SKM-1 treated with dmso at 0.1 percent for 144 hours (cell line): ENCODE results near the gene PHF19.
A peak's percentile ranks its signal among the peaks of the same experiment; 100 is the strongest.

Experiments used
- DNase-seq: peaks from one replicate; lab custom pipeline; 2025; ENCODE audit not compliant: unreplicated experiment; lab: John Stamatoyannopoulos, UW

Gene PHF19

GRCh38 chr9:120855827-120856670 is 20.9 kb downstream of the PHF19 start:
- DNase-seq, result no peak

- DNase-seq, result no peak
Measured at GRCh38 chr9:120854596-120855327, 22.2 kb downstream of the PHF19 start.

- DNase-seq, result no peak
Measured at GRCh38 chr9:120853198-120853597, 23.8 kb downstream of the PHF19 start.

- no peak for DNase-seq
Measured at GRCh38 chr9:120852240-120853010, 24.6 kb downstream of the PHF19 start.

- DNase-seq, result no peak
Measured at GRCh38 chr9:120851449-120851848, 25.5 kb downstream of the PHF19 start.

- DNase-seq, result no peak
Measured at GRCh38 chr9:120850315-120850714, 26.7 kb downstream of the PHF19 start.

- no peak for DNase-seq
Measured at GRCh38 chr9:120846906-120847305, 30.1 kb downstream of the PHF19 start.

GRCh38 chr9:120846251-120846889 is 30.6 kb downstream of the PHF19 start:
- DNase-seq, result no peak

- no peak for DNase-seq
Measured at GRCh38 chr9:120845255-120845654, 31.7 kb downstream of the PHF19 start.

GRCh38 chr9:120842685-120843485 is 34.1 kb downstream of the PHF19 start, which contains the start of gene PSMD5:
TSS of gene PSMD5 (minus strand) at chr9:120842922. CDS start at chr9:120842909, 13 bp downstream.
- peak; percentile 95 for DNase-seq

- no peak for DNase-seq
Measured at GRCh38 chr9:120841930-120842684, 34.9 kb downstream of the PHF19 start.

- DNase-seq, result no peak
Measured at GRCh38 chr9:120839146-120839545, 37.8 kb downstream of the PHF19 start.

- DNase-seq, result no peak
Measured at GRCh38 chr9:120837921-120838320, 39.1 kb downstream of the PHF19 start.

- DNase-seq, result no peak
Measured at GRCh38 chr9:120833325-120833724, 43.7 kb downstream of the PHF19 start.

GRCh38 chr9:120832807-120833206 is 44.2 kb downstream of the PHF19 start:
- DNase-seq, result no peak

- no peak for DNase-seq
Measured at GRCh38 chr9:120830865-120831264, 46.1 kb downstream of the PHF19 start.

GRCh38 chr9:120830151-120830550 is 46.8 kb downstream of the PHF19 start:
- no peak for DNase-seq

GRCh38 chr9:120829650-120830049 is 47.3 kb downstream of the PHF19 start:
- DNase-seq, result no peak

- no peak for DNase-seq
Measured at GRCh38 chr9:120820095-120820494, 56.9 kb downstream of the PHF19 start.
